HG02759 (cell line): ENCODE results near the gene ACTR5.

ENCODE experiments used
- ATAC-seq: cut with Tn5 transposase; IDR thresholded peaks from one replicate; pipeline ENCODE4 v1.9.1; 2021; ENCODE audit warnings: mild to moderate bottlenecking, moderate library complexity; ENCODE audit not compliant: unreplicated experiment

ACTR5 gene

GRCh38 chr20:38748097-38748860 lies at the start of gene ACTR5:
Gene ACTR5 (plus strand): TSS chr20:38748460. CDS start chr20:38748479, 19 bp downstream.
- ATAC-seq: peak; percentile 86

- no peak for ATAC-seq
Observed at GRCh38 chr20:38698541-38698940, 49.7 kb upstream of the ACTR5 start.

GRCh38 chr20:38700141-38700540 lies 48.1 kb upstream of the ACTR5 start:
- no peak for ATAC-seq

- ATAC-seq: no peak
Observed at GRCh38 chr20:38700926-38701325, 47.3 kb upstream of the ACTR5 start.

GRCh38 chr20:38703526-38703925 lies 44.7 kb upstream of the ACTR5 start:
- ATAC-seq: no peak

GRCh38 chr20:38704136-38704535 lies 44.1 kb upstream of the ACTR5 start:
- ATAC-seq: no peak

- no peak for ATAC-seq
Observed at GRCh38 chr20:38706509-38706908, 41.8 kb upstream of the ACTR5 start.

- ATAC-seq: no peak
Observed at GRCh38 chr20:38714308-38714707, 34.0 kb upstream of the ACTR5 start.

GRCh38 chr20:38715646-38716045 lies 32.6 kb upstream of the ACTR5 start:
- ATAC-seq: no peak

GRCh38 chr20:38722683-38723016 lies 25.6 kb upstream of the ACTR5 start:
- no peak for ATAC-seq

GRCh38 chr20:38723017-38723847 lies 25.0 kb upstream of the ACTR5 start:
- ATAC-seq: no peak

- no peak for ATAC-seq
Observed at GRCh38 chr20:38723848-38724625, 24.2 kb upstream of the ACTR5 start, which contains the start of gene SLC32A1. Gene SLC32A1 (plus strand): TSS chr20:38724486. CDS start chr20:38724725, 239 bp downstream.

GRCh38 chr20:38724626-38725147 lies 23.6 kb upstream of the ACTR5 start:
- no peak for ATAC-seq

GRCh38 chr20:38725148-38725901 lies 22.9 kb upstream of the ACTR5 start:
- ATAC-seq: no peak

GRCh38 chr20:38725931-38726803 lies 22.1 kb upstream of the ACTR5 start:
- ATAC-seq: no peak

- ATAC-seq: no peak
Observed at GRCh38 chr20:38726804-38727606, 21.3 kb upstream of the ACTR5 start.

GRCh38 chr20:38727607-38728190 lies 20.6 kb upstream of the ACTR5 start:
- ATAC-seq: no peak

- ATAC-seq: no peak
Observed at GRCh38 chr20:38728191-38728781, 20.0 kb upstream of the ACTR5 start.
